ENCODE data around the gene SPTBN5.

DNA sequence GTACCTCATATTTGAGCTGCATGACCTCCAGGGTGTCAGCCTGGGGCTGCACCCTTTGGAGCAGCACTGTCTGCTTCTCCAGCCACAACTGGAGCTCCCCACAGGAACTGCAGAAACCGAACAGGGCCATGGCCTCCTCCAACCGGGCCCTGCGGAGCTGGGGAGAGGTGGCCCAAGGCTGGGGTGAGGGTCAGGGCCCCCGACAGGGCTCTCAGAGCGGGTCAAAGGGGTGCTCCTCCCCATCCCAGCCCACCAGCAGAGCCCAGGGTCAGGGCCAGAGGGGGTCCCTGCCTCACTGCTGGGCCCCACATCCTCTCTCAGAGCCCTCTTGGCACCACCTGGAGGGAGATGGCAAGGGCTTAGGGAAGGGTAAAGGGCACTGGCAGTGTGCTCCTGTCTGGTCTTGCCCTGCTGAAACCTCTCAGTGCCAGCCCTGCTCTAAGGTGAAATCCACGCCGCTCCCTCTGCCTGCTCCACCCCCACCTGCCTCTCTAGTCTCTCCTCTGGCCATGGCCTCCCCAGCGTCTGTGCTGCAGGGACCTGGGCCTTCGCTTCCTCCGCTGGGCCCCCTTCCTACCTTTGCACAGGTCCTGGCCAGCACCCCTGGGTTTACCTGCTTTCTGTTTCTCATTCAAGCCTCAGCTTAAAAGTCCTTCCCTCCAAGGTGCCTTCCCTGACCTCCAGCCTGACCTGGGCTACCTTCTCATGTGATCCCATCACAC is 13.5 kb downstream of the SPTBN5 start:
- no peak for TF ChIP-seq POLR2AphosphoS5 (IDR thresholded peaks at IDR 0.05; ENCODE audit: borderline replicate concordance, low read depth, low read length)
- no peak for TF ChIP-seq EZH2 (IDR thresholded peaks at IDR 0.05)
- no peak for TF ChIP-seq FOXP2 (optimal IDR thresholded peaks at IDR 0.05; ENCODE audit: control extremely low read depth, extremely low read length, insufficient read depth)
